RKO (cell line): ENCODE measurements around the gene ARHGDIA.

Experiments used
- DNase-seq: peaks from one replicate; pipeline ENCODE4 v3.0.0-alpha.2; 2016; ENCODE audit warnings: low spot score

Gene ARHGDIA

DNA sequence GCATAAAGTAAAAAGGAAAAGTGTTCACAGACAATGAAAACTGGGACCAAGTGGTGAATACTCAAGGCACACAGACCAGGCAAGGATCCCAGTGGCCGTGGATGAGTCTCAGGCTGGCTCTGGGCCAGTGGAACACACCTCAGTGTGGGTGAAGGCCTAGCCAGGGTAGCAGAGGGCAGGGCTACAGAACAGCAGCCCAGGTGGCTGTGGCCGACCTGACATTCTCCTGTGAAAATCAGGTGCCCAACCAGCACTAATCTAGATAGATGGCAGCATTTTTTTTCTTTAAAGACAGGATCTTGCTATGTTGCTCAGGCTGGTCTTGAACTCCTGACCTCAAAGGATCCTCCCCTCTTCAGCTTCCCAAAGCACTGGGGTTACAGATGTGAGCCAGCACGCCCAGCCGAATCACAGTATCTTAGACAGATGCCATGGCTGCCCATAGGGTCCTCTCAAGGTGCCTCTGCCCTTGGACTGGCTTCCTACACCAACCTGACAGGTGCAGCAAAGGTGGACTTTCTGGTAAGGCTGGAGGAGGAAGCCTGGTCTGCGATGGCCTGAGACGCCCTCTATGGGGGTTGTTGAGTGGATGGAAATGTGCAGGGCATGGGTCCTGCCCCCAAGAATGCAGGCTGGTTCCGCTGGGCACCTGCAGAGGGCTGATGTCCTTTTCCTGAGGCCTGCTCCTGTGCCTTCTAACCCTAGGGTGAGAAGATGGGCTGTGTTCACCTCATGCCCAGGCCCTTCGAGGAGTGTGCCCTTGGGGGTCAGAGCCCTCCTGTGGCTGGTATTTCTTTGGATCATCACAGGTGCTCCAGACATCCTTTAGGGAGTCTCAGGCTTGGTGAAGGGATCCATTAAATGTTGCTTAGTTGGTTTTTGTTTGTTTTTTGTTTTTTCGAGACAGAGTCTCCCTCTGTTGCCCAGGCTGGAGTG, 7.0 kb downstream of the ARHGDIA start:
- DNase-seq, result no peak

DNA sequence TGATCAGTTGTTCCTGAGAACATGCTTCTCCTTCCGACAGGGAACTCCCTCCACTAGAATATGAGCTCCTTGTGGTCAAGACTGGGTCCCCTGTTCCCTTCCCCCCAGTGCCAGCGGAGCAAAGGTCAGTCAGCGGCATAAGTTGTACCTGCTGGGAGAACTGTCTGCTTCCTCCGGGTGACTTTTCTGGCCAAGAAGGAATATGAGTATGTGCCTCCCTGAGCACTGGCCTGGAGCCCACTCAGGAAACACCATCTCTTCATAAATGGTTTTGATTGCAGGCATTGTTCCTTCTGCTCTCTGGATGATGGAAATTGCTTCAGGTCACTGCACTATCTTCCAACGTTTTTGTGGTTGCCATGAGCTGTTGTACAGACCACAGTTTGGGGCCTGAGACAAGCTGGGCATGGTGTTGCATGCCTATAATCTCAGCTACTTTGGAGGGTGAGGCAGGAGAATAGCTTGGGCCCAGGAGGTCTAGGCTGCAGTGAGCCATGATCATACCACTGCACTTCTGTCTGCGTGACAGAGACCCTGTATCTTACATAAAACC, 7.9 kb downstream of the ARHGDIA start:
- DNase-seq, result no peak

- peak; percentile 100 for DNase-seq
Measured at GRCh38 chr17:81860756-81861568, 10.2 kb downstream of the ARHGDIA start.

- DNase-seq, result no peak
Measured at GRCh38 chr17:81859906-81860755, 11.0 kb downstream of the ARHGDIA start, which contains the start of gene P4HB. Gene P4HB (minus strand): TSS chr17:81860535. CDS start chr17:81860471, 64 bp downstream.

DNA sequence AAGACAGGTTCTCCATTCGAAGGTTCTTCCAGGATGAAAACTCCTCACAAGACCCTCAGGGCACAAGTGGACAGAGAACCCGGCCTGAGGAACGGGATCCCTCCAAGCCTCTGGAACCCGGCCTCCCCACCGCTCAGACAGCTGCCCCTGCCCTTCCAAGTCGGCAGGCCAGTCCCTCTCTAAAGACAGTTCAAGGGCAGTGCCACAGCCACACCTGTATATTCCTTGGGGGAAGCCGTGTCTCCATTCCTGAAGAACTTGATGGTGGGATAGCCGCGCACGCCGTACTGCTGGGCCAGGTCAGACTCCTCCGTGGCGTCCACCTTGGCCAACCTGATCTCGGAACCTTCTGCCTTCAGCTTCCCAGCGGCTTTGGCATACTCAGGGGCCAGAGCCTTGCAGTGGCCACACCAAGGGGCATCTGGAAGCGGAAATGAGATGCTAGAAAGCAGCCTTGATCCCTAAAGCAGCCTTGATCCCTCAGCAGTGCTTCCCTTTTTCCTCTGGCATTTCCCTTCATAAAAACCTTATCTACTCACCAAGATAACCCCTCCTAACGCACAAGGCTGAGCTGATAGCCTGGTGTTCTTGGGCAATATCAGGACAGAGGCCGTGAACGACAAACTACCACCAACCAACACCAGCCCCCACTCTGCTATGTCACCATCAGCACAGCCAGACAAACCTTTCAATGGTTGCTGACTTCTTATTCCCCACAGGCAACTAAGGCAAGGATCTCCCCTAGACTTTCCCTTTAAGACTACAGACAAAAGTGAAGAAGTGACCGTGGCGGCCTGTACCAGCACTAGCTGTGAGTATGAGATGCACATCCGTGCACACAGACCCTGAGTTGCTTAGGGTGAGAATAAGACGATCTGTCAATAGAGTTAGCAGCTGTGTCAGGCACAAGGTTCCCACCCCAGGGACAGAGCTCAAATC, 11.9 kb downstream of the ARHGDIA start:
- DNase-seq, result peak; percentile 49

DNA sequence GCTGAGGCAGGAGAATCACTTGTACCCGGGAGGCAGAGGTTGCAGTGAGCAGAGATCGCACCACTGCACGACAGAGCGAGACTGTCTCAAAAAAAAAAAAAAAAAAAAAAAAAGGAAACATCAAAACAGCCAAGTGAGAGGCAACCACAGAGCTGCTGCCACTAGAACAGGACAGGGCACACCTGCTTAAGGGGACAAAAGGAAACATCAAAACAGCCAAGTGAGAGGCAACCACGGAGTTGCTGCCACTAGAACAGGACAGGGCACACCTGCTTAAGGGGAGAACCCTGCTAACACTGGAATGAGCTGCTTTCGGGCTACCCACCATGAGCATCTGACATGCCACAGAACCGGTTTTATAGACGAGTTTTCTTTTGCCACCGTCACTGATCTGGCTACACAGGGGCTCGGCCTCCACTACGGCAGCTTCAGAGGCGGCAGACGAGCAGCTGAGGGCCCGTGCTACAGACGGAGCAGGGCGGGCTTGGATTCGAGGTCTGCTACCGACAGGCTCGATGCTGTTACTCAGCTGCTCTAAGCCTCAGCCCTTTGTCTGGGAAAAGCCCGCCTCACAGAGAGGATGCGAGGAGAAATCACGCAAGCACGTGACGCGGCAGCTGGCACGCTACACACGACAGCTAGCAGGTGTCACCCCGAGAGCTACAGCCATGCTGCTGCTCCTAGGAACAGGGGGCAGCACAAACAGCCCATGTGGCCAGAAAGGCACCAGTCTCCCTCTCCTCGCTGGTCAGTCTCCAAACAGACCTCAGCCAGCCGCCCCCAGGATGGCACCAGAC, 12.8 kb downstream of the ARHGDIA start:
- DNase-seq, result peak; percentile 71

GRCh38 chr17:81854974-81855774, 16.0 kb downstream of the ARHGDIA start:
- DNase-seq, result peak; percentile 29

GRCh38 chr17:81852237-81852636, 18.9 kb downstream of the ARHGDIA start:
- DNase-seq, result no peak

GRCh38 chr17:81851423-81851822, 19.7 kb downstream of the ARHGDIA start:
- no peak for DNase-seq

DNA sequence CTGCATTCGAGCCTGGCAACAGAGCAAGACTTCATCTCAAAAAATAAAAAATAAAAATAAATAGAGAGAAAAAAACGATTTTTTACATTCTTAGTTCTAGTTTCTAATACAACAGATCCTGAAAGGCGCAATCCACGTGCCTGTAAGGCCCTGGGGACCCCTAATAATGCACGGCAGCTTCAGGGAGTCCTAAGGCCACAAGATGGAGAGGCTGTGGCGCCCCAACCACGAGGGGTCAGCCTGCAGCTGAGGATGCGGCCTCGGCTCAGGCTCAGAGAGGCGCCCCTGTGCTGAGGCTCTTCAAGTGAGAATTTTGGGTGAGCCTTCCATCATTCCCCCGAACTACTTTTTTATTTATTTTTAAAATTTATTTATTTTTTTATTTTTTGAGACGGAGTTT, 21.7 kb downstream of the ARHGDIA start:
- no peak for DNase-seq

- DNase-seq, result peak; percentile 31
Measured at GRCh38 chr17:81846743-81847689, 24.1 kb downstream of the ARHGDIA start.

GRCh38 chr17:81845881-81846742, 25.0 kb downstream of the ARHGDIA start:
- DNase-seq, result no peak

GRCh38 chr17:81845361-81845760, 25.8 kb downstream of the ARHGDIA start:
- no peak for DNase-seq

GRCh38 chr17:81844887-81845286, 26.2 kb downstream of the ARHGDIA start:
- no peak for DNase-seq

GRCh38 chr17:81844327-81844851, 26.7 kb downstream of the ARHGDIA start:
- DNase-seq, result no peak

- no peak for DNase-seq
Measured at GRCh38 chr17:81843713-81844326, 27.3 kb downstream of the ARHGDIA start.
